Measurements from ENCODE around the gene TBX5. TPM values are rescaled to one million over a fixed set of nuclear protein-coding genes. Genes with fewer than 3 reads are reported as not detected.

The TBX5 gene
- total and polyA plus RNA-seq, 9 of the 15 experiments (the other 6 are each of a cell fraction or from before 2014, with no cell fraction given) = not detected

GRCh38 chr12:114405519-114406271 lies at the start of gene TBX5 (continued):
- no peak for TF ChIP-seq EWSR1 (IDR thresholded peaks at IDR 0.05; ENCODE audit: borderline replicate concordance, low read depth, partially characterized antibody)
- no peak for TF ChIP-seq HNRNPL (IDR thresholded peaks at IDR 0.05; ENCODE audit: low read depth, low read length)
- TF ChIP-seq ZNF589 (CRISPR knock-in tag; IDR thresholded peaks at IDR 0.05; ENCODE audit: low read depth) = no peak
- no peak for TF ChIP-seq TEAD1 (CRISPR knock-in tag; IDR thresholded peaks at IDR 0.05)

DNA sequence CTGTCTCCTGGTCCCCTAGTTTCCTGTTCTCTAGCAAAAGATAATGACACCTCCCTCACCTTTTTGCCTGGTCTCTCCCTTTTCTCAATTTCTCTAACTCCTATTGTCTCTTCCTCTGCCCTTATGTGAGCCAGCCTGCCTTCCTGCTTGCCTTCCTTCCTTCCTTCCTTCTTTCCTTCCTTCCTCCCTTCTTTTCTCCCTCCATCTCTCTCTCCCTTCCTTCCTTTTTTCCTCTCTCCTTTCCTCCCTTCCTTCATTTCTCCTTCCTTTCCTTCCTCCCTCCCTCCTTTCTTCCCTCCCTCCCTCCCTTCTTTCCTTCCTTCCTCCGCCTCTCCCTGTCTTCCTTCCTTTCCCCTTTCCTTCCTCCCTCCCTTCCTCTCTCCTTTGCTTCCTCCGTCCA lies 45.7 kb upstream of the TBX5 start:
- peaks cover 3% of the 10 kb centered on the region for H3K9me1 ChIP-seq (ENCODE audit: control insufficient read depth, insufficient read depth, low read length)
- no peak overlapping the region for H3K27ac ChIP-seq (ENCODE audit: extremely low read depth, low read depth, low read length)
- H3K9me3 ChIP-seq (replicated peaks; ENCODE audit: control insufficient read depth, insufficient read depth, low read depth, low read length) = no peaks in the 10 kb centered on the region
- intact Hi-C loops (cut with micrococcal nuclease) (no loop called here), in situ Hi-C loops (cut with MboI) (no loop called here)
- TF ChIP-seq, protein P1, sequence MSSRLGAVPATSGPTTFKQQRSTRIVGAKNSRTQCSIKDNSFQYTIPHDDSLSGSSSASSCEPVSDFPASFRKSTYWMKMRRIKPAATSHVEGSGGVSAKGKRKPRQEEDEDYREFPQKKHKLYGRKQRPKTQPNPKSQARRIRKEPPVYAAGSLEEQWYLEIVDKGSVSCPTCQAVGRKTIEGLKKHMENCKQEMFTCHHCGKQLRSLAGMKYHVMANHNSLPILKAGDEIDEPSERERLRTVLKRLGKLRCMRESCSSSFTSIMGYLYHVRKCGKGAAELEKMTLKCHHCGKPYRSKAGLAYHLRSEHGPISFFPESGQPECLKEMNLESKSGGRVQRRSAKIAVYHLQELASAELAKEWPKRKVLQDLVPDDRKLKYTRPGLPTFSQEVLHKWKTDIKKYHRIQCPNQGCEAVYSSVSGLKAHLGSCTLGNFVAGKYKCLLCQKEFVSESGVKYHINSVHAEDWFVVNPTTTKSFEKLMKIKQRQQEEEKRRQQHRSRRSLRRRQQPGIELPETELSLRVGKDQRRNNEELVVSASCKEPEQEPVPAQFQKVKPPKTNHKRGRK (tag; IDR thresholded peaks at IDR 0.05) = peak; percentile 49; the same call in 1 of the 2 replicates
- no peak for TF ChIP-seq RFX7 (CRISPR knock-in tag; IDR thresholded peaks at IDR 0.05)
- H3K4me1 ChIP-seq (replicated peaks in 1 of 2; ENCODE audit: control insufficient read depth in 2 of 2, insufficient read depth in 2 of 2, low read length in 2 of 2) = peaks cover 0 to 12% of the 10 kb centered on the region in 2 experiments; a peak in 2 of 5 replicates
- no peaks in the 10 kb centered on the region for H3K36me3 ChIP-seq (ENCODE audit: control insufficient read depth, insufficient read depth, low read length)
- CTCF ChIA-PET (ENCODE audit: low intra/inter-chr PET ratio) = no interaction called here
- no peaks in the 10 kb centered on the region; the same call in 1 of the 2 replicates for H4K20me1 ChIP-seq (replicated peaks; ENCODE audit: control insufficient read depth, insufficient read depth, low read length)
- DNase-seq (ENCODE audit: extremely low read depth in 1 of 4, low spot score in 3 of 4) = no peak
- H3K4me3 ChIP-seq = no peak overlapping the region
- no peak for FAIRE-seq
- no peak for ATAC-seq
- no peak overlapping the region for H2AFZ ChIP-seq (ENCODE audit: low read depth, low read length)
- no peak overlapping the region for H3K4me2 ChIP-seq (ENCODE audit: insufficient read depth, low read length)
- H3K27me3 ChIP-seq (ENCODE audit: control insufficient read depth in 2 of 2, insufficient read depth in 2 of 2, low read length in 2 of 2) = peaks cover 10 to 30% of the 10 kb centered on the region in 2 experiments; a peak in 4 of 5 replicates
- POLR2A ChIA-PET = no interaction called here
- WGBS (ENCODE audit: insufficient coverage, low coverage, missing lambda C conversion rate) = 0% methylated on average over 2 of the region's 2 CpGs
- no TSS peak for BruUV-seq (replicated peaks)
- H3K9ac ChIP-seq (ENCODE audit: insufficient read depth in 1 of 2, low read depth in 2 of 2, low read length in 2 of 2) = no peak overlapping the region
- no peaks in the 10 kb centered on the region for H3K79me2 ChIP-seq (ENCODE audit: control insufficient read depth, insufficient read depth, low read length)
